RKO (cell line): ENCODE data around the gene FAM181A.

ENCODE experiments used
- DNase-seq: peaks from one replicate; pipeline ENCODE4 v3.0.0-alpha.2; 2016; ENCODE audit warnings: low spot score

FAM181A gene

DNA sequence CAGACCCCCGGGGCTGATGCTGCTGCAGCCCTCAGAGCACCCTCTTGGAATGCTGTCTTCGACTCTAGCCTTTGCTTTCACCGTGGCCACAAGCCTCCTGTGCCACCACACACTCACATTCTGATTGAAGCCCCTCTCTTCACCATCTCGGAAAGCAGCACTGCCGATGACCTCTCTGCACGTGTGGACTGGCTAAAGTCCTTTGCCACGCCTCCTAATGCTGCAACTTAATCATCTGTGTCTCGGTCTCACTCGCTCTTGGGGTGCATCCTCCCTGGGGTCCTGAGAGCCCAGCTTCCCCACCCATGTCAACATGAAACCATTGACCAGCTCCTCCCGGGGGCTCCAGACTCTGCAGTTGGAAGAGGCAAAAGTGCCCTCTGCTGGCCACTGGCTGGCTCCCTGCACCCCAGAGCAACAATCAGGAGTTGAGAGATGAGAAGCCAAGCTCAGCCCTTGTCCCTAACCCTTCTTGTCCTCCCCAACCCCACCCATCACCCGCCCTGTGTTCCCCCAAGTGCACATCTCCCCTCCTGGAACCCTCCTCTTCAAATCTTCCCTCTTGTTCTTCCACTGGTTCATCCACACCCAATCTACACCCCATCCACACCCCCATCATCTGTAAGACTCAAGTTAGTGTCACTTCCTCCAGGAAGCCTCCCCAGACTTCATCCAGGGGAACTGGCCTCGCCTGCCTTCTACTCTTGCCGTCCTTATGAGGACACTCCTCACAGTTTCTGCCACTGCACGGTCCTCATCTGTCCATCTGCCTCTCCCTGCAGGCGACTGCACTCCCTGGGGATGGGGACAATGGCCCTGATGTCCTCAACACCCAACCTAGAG, 23.6 kb upstream of the FAM181A start:
- peak; percentile 8 for DNase-seq

GRCh38 chr14:93905623-93906022, 21.5 kb upstream of the FAM181A start:
- no peak for DNase-seq

- peak; percentile 68 for DNase-seq
Observed at GRCh38 chr14:93906341-93907329, 20.5 kb upstream of the FAM181A start.

GRCh38 chr14:93909429-93910128, 17.6 kb upstream of the FAM181A start:
- no peak for DNase-seq

DNA sequence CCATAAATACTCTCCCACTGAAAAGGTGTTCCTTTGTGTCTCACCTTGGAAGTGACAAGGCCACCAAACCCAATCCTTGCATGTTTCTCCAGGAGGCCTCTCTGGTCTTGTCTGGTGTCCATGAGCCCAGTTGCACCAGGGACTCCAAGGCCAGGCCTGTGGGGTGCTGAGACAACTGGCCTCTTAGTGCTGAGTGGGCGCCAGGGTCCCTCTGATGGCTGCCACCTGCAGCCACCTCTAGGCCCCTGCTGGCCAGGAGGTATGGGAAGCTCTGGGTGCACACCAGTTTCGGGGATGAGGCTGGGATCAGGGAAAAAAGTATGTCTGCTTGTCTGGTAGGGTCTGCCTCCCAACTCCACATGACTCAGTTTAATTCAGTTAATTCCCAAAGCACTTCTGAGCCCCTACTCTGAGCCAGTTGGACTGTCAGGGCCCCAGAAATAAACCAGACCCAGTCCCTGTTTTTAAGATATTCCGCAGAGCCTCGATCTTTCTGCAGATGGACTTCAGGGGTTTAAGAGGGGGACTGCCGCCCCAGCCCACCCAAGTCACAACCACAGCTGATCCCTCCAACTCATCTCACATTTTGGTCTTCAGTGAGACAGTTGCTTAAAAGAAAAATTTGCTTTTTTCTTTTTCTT, 15.0 kb upstream of the FAM181A start:
- DNase-seq, result no peak

DNA sequence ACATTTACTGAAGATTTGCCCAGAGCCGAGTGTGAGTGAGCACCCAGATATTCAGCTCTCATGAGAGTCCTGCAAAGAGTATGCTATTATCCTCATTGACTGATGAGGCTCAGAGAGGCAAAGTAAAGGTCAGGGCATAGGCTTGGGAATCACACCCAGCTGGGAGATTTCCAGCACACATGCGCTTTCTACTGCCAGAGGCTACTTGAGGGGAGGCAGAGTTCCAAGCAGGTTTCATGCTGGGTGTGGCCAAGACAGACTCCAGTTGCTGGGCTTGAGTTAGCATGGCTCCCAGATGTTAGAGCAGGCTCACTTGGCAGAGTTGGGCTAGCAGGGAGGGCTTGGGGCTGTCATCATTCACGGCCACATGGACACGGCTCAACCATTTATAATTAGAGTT, 14.4 kb upstream of the FAM181A start:
- no peak for DNase-seq

GRCh38 chr14:93914278-93914677, 12.9 kb upstream of the FAM181A start:
- DNase-seq, result no peak

DNA sequence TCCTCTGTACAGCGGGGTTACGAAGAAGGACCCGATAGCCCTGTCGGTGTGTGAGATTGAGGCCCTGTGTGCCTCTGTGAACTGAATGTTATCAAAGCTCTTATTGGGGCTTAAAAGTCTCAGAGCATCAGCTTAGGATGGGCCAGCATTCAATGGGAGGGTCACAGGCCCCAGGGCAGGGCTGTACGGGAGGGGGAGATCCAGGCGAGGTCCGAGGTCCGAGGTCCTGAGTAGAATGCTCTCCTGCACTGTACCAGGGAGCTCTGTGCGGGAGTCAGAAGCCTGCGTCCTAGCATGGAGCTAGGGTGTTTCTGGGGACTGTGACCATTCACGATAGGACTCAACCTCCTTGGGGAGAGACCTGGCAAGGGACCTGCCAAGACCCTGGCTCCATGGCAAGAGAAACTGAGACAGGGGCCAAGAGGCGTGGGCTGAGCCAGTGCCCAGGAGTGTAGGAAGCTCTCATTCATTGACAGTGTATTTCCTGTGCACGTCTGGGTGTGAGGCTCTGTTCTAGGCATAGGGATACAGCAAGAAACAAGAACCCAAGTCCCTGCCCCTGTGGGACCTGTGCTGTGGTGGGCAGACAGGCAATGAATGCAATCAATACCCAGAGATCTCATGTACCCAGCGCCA, 12.0 kb upstream of the FAM181A start:
- no peak for DNase-seq

DNA sequence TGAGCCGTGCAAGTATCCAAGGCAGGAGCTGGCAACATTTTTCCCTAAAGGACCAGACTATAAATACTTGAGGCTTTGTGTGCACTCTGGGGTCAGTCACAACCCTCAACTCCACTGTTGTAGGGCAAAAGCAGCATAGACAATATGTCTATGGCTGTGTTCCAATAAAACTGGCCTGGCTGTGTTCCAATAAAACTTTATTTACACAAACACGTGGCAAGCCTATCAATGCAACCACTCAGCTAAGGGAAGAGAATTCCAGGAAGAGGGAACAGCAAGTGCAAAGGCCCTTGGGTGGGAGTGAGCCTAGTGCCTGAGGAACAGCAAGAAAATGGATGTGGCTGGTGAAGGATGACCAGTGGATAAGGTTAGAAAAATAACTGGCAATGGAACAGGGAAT, 11.3 kb upstream of the FAM181A start:
- DNase-seq, result no peak

DNA sequence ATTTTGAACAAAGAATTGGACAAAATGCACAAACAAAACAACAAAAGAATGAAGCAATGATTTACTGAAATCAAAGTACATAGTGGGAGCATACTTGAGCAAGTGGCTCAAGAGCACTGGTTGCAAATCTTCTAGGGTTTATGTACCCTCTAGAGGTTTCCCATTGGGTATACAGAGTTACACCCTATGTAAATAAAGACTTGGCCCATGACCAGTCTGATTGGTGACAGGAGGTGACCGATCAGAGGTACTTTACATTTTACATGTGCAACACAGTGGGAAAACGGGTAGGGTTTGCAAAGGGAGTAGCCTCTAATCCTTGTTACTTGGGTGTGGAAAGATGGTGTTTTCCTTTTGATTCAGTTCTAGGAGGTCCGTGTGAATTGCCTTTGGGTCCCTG, 10.6 kb upstream of the FAM181A start:
- DNase-seq, result no peak

DNA sequence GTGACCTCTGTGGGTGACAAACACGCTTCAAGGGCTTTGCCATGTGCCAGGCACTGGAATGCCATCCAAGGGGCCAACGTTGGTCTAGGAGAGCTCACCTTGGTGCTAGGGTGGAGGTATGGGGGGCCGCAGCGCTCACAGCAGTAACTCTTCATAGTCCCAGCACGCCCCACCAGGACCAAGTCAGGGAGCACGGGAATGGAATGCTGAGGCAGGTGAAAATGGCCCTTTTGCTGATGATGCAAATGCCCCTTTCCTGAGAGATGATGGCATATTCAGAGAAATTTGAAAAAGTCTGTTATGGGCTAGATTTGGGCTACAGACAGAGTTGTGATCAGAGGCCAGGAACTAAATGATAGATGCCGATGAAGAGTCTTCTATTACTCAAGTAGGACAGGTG, 10.0 kb upstream of the FAM181A start:
- no peak for DNase-seq

DNA sequence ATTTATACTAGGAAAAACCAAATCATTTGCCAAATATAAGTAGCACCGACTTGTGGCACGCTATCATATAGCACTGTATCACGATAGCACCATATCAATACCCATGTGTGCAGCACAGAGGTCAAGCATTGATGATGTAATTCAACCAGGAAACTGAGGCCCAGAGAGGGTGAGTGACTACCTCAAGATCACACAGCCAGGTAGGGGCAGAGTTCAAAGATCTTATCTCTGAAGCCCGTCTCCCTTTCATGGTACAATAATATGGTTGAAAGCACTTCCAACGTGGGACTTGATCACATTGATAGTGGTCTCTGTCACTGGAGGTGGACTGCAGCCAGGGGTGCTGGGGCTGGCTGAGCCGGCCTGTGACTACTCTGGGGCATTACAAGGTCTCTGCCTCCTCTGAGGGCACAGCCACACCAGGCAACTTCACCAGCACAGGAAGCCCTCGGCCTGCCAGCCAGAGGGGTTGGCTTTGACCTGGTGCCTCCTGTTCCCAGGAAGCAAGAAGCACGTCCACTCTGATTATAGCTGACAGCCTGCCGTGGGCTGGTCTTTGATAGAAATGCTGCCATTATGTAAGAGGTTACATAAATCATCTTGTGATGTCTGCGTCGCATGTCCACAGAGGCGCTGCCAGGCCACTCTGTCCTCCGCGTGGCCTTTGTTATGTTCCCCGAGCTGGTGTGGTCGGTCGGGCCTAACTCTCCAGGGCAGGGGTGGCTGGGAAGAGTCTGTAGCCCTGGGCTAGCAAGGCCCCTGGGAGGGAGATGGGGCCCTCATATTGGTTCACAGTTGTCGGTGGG, 5.9 kb upstream of the FAM181A start:
- DNase-seq, result no peak

DNA sequence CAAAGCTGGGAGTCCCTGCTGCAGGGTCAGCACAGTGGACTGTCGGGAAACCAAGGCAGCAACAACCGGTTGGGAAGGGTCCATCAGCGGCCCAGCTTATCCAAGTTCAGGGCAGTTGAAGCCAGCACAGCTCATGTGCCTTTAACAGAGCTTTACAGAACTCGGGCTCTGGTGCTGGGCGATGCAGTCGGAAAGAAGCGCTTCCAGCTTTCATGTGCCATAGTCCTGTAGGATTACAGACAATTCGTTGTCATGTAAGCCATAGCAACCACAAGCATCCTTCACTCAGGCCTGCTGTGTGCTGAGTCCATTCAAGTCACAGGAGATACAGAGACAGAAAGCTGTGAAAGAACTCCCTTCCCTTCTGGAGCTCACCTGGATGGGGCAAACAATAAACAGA, 3.5 kb upstream of the FAM181A start:
- DNase-seq, result no peak

- DNase-seq, result no peak
Observed at GRCh38 chr14:93924592-93925355, 2.4 kb upstream of the FAM181A start.

DNA sequence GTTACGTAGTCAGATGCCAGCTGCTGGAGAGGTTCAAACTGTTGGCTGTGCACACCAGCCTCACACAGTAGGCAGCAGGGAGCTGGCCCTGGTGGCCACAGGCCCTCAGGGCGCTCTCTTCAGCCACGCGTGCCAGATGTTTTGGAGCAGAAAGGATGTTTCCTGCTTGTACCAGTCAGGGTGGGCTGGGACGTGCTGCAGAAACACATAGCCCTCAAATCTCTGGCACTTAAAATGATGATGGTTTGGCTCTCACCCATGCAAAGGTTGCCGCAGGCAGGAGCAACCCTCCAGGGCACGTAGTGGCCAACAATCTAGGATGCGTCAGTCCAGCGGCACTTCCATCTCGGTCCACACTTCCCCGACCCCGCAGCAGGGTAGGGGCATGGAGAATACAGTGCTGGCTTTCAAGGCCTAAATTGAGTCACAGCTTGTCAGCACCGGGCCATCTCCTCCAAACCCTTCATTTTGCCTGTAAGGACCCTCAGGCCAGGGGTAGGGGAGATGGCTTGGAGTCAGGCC, 1.7 kb upstream of the FAM181A start:
- no peak for DNase-seq

- DNase-seq, result no peak
Observed at GRCh38 chr14:93926245-93926872, 785 bp upstream of the FAM181A start.

- no peak for DNase-seq
Observed at GRCh38 chr14:93927800-93928145, 629 bp downstream of the FAM181A start.

DNA sequence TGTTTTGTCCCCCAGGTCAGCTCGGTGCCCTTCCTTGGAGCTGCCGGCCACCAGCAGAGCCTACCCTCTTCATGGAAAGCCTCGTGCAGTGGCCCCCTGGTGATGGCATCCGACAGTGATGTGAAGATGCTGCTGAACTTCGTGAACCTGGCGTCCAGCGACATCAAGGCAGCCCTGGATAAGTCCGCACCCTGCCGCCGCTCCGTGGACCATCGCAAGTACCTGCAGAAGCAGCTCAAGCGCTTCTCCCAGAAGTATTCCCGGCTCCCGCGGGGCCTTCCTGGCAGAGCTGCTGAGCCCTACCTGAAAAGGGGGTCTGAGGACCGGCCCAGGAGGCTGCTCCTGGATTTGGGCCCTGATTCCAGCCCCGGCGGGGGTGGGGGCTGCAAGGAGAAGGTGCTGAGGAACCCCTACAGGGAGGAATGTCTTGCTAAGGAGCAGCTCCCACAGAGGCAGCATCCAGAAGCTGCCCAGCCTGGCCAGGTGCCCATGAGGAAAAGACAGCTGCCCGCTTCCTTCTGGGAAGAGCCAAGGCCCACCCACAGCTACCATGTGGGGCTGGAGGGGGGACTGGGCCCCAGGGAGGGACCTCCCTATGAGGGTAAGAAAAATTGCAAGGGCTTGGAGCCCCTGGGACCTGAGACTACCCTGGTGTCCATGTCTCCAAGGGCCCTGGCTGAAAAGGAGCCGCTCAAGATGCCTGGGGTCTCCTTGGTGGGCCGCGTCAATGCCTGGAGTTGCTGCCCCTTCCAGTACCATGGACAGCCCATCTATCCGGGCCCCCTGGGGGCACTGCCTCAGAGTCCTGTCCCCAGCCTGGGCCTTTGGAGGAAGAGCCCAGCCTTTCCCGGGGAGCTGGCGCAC, 1.3 kb downstream of the FAM181A start:
- no peak for DNase-seq
